ENCODE results near the gene SPATA31E1. TPM values are rescaled to one million over a fixed set of nuclear protein-coding genes. Genes with fewer than 3 reads are reported as not detected.

Gene SPATA31E1
- total and polyA plus RNA-seq, 2 donors (not counting 1 experiment from before 2014, with no cell fraction given) = not detected

- H3K36me3 ChIP-seq (replicated peaks in 1 of 2; ENCODE audit: control extremely low read depth in 1 of 2, control insufficient read depth in 1 of 2, extremely low read depth in 1 of 2, insufficient read depth in 2 of 2, low read length in 1 of 2) = no peaks in the 10 kb centered on the region
Measured at GRCh38 chr9:87878989-87879511, 3.6 kb upstream of the SPATA31E1 start.

GRCh38 chr9:87880116-87880515, 2.6 kb upstream of the SPATA31E1 start:
- no peaks in the 10 kb centered on the region for H3K27me3 Mint-ChIP-seq
- no peaks in the 10 kb centered on the region for H3K9me3 Mint-ChIP-seq (ENCODE audit: insufficient read depth)
- no peaks in the 10 kb centered on the region for H3K79me2 ChIP-seq (ENCODE audit: control insufficient read depth, insufficient read depth, low read length)
- peaks cover 0 to 3% (median 0%) of the 10 kb centered on the region in 3 donors for H3K9me3 ChIP-seq (ENCODE audit: control extremely low read depth in 1 of 3, control insufficient read depth in 2 of 3, insufficient read depth in 1 of 3, low read length in 2 of 3)
- no peak overlapping the region for H3K4me3 ChIP-seq (ENCODE audit: control extremely low read depth in 1 of 5, extremely low read depth in 1 of 5, insufficient read depth in 1 of 5, low read depth in 2 of 5, low read length in 4 of 5)
- no peak overlapping the region for H3K9ac ChIP-seq (ENCODE audit: low read length)
- WGBS (ENCODE audit: insufficient coverage) = 89% methylated on average over 6 of the region's 8 CpGs
- no peaks in the 10 kb centered on the region for H4K20me1 ChIP-seq (ENCODE audit: control insufficient read depth, insufficient read depth, low read length, poor library complexity, severe bottlenecking)
- no peak overlapping the region for H3K27ac ChIP-seq (ENCODE audit: low read length in 2 of 2)
- no peak overlapping the region for H3K4me3 Mint-ChIP-seq
- ATAC-seq (ENCODE audit: low read depth) = no peak
- no peak overlapping the region for H3K4me2 ChIP-seq (replicated peaks; ENCODE audit: low read depth, low read length, poor library complexity, severe bottlenecking)
- no peaks in the 10 kb centered on the region for H3K4me1 ChIP-seq (ENCODE audit: control insufficient read depth in 2 of 2, insufficient read depth in 2 of 2, low read length in 2 of 2)
- no peak overlapping the region for H3K27ac Mint-ChIP-seq
- no peaks in the 10 kb centered on the region for H3K27me3 ChIP-seq (replicated peaks in 1 of 4; ENCODE audit: control extremely low read depth in 1 of 4, control insufficient read depth in 3 of 4, insufficient read depth in 4 of 4, low read length in 3 of 4)
- ChIA-PET CTCF (no interaction called here), POLR2A (no interaction called here)
- TF ChIP-seq CTCF (IDR thresholded peaks at IDR 0.05) = no peak
- TF ChIP-seq EZH2 (IDR thresholded peaks at IDR 0.05; ENCODE audit: borderline replicate concordance, insufficient read depth, low read depth, low read length, poor library complexity, severe bottlenecking) = no peak
- intact Hi-C loops (cut with micrococcal nuclease) = no loop called here
- DNase-seq = no peak
- H3K4me1 Mint-ChIP-seq = no peaks in the 10 kb centered on the region
- H2AFZ ChIP-seq (ENCODE audit: insufficient read depth, low read depth, low read length, poor library complexity, severe bottlenecking) = no peak overlapping the region
- no peaks in the 10 kb centered on the region for H3K36me3 ChIP-seq (replicated peaks in 1 of 2; ENCODE audit: control extremely low read depth in 1 of 2, control insufficient read depth in 1 of 2, extremely low read depth in 1 of 2, insufficient read depth in 2 of 2, low read length in 1 of 2)

More at GRCh38 chr9:87878989-87879511, 3.6 kb upstream of the SPATA31E1 start:
- intact Hi-C loops (cut with micrococcal nuclease) = no loop called here
- Histone ChIP-seq H3K4me3 (ENCODE audit: control extremely low read depth in 1 of 5, extremely low read depth in 1 of 5, insufficient read depth in 1 of 5, low read depth in 2 of 5, low read length in 4 of 5) (no peak overlapping the region), H4K20me1 (ENCODE audit: control insufficient read depth, insufficient read depth, low read length, poor library complexity, severe bottlenecking) (no peaks in the 10 kb centered on the region), H3K79me2 (ENCODE audit: control insufficient read depth, insufficient read depth, low read length) (no peaks in the 10 kb centered on the region), H3K27ac (ENCODE audit: low read length in 2 of 2) (no peak overlapping the region), H3K4me2 (replicated peaks; ENCODE audit: low read depth, low read length, poor library complexity, severe bottlenecking) (no peak overlapping the region), H3K27me3 (replicated peaks in 1 of 4; ENCODE audit: control extremely low read depth in 1 of 4, control insufficient read depth in 3 of 4, insufficient read depth in 4 of 4, low read length in 3 of 4) (no peaks in the 10 kb centered on the region), H3K9me3 (ENCODE audit: control extremely low read depth in 1 of 3, control insufficient read depth in 2 of 3, insufficient read depth in 1 of 3, low read length in 2 of 3) (peaks cover 0 to 3% (median 0%) of the 10 kb centered on the region in 3 donors), H2AFZ (ENCODE audit: insufficient read depth, low read depth, low read length, poor library complexity, severe bottlenecking) (no peak overlapping the region), H3K4me1 (ENCODE audit: control insufficient read depth in 2 of 2, insufficient read depth in 2 of 2, low read length in 2 of 2) (no peaks in the 10 kb centered on the region), H3K9ac (ENCODE audit: low read length) (no peak overlapping the region)
- no peak overlapping the region for H3K4me3 Mint-ChIP-seq
- H3K4me1 Mint-ChIP-seq = no peaks in the 10 kb centered on the region
- WGBS (ENCODE audit: insufficient coverage) = no CpG with 5 or more reads among the region's 1 CpG
- H3K27me3 Mint-ChIP-seq = no peaks in the 10 kb centered on the region
- ChIA-PET CTCF (no interaction called here), POLR2A (no interaction called here)
- no peak for DNase-seq
- H3K9me3 Mint-ChIP-seq (ENCODE audit: insufficient read depth) = no peaks in the 10 kb centered on the region
- no peak overlapping the region for H3K27ac Mint-ChIP-seq
- ATAC-seq (ENCODE audit: low read depth) = no peak
- TF ChIP-seq EZH2 (IDR thresholded peaks at IDR 0.05; ENCODE audit: borderline replicate concordance, insufficient read depth, low read depth, low read length, poor library complexity, severe bottlenecking) (no peak), CTCF (IDR thresholded peaks at IDR 0.05) (no peak)

Data from B cell (primary cell).